ENCODE results near the gene OSMR.

Gene OSMR

DNA sequence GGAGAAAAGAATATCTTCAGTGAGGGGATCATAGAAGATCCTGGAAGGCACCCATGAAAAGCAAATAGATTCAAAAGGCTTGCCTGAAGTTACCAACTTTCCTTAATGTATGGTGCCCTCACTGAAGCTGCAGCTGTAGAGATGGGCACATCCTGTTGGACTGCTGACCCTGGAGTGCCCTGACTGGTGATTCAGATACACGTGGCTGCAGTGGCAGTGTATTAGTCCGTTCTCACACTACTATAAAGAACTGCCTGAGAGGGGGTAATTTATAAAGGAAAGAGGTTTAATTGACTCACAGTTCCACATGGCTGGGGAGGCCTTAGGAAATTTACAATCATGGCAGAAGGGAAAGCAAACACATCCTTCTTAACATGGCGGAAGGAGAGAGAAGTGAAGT, 80.3 kb downstream of the OSMR start:
- no peak for DNase-seq (ENCODE audit: low spot score)
- TF ChIP-seq, protein P1, sequence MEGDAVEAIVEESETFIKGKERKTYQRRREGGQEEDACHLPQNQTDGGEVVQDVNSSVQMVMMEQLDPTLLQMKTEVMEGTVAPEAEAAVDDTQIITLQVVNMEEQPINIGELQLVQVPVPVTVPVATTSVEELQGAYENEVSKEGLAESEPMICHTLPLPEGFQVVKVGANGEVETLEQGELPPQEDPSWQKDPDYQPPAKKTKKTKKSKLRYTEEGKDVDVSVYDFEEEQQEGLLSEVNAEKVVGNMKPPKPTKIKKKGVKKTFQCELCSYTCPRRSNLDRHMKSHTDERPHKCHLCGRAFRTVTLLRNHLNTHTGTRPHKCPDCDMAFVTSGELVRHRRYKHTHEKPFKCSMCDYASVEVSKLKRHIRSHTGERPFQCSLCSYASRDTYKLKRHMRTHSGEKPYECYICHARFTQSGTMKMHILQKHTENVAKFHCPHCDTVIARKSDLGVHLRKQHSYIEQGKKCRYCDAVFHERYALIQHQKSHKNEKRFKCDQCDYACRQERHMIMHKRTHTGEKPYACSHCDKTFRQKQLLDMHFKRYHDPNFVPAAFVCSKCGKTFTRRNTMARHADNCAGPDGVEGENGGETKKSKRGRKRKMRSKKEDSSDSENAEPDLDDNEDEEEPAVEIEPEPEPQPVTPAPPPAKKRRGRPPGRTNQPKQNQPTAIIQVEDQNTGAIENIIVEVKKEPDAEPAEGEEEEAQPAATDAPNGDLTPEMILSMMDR (IDR thresholded peaks at IDR 0.05; ENCODE audit: extremely low read depth, missing control alignments), result no peak

DNA sequence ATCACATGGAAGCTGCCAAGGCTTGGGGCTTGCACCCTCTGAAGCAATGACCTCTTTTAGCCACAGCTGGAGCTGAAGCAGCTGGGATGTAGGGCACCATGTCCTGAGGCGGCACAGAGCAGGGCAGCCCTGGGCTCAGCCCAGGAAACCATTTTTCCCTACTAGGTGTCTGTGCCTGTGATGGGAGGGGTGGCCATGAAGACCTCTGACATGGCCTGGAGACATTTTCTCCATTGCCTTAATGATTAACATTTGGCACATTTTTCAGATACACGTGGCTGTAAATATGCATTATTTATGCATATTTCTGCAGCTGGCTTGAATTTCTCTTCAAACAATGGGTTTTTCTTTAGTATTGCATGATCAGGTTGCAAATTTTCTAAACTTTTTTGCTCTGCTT, 81.7 kb downstream of the OSMR start:
- DNase-seq (ENCODE audit: low spot score), result no peak
- TF ChIP-seq, protein P1 (IDR thresholded peaks at IDR 0.05; ENCODE audit: extremely low read depth, missing control alignments), result no peak

DNA sequence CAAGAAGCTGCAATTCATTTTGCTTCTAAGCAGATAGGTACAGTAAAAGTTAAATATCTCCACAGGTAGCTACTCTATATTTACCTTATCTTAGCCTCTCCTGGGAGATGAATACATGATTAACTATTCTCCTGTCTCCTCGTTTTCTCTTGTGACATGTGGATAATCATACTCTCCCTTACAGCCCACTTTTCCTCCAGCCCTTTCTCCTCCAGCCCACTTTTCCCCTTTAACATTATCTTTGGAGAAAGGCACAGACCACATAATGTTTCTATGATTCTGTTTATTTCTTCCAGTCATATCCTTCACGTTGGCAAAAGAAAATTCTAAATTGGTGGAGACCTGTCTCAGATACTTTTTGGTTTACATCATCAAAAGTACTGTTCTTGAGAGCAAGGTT, 84.0 kb downstream of the OSMR start:
- no peak for DNase-seq (ENCODE audit: low spot score)

DNA sequence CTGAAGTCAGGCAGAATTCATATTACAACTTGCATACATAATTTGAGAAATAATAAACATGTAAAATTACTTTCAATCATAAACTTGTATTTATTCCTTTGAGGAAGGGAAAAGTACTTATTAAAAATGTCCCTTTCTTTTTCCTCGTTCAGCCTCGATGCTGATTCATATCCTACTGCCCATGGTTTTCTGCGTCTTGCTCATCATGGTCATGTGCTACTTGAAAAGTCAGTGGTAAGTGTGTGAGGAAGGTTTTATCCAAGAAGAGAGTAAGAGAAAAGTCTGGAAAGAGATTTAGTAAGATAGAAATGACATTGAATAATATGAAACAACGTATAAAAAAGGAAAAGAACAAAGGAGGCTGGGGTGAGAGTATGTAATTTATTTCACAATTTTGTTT, 85.9 kb downstream of the OSMR start:
- DNase-seq (ENCODE audit: low spot score), result no peak
- TF ChIP-seq, protein P1 (IDR thresholded peaks at IDR 0.05; ENCODE audit: extremely low read depth, missing control alignments), result no peak

More for the DNA sequence above, 84.0 kb downstream of the OSMR start:
- TF ChIP-seq, protein P1 (IDR thresholded peaks at IDR 0.05; ENCODE audit: extremely low read depth, missing control alignments), result no peak

DNA sequence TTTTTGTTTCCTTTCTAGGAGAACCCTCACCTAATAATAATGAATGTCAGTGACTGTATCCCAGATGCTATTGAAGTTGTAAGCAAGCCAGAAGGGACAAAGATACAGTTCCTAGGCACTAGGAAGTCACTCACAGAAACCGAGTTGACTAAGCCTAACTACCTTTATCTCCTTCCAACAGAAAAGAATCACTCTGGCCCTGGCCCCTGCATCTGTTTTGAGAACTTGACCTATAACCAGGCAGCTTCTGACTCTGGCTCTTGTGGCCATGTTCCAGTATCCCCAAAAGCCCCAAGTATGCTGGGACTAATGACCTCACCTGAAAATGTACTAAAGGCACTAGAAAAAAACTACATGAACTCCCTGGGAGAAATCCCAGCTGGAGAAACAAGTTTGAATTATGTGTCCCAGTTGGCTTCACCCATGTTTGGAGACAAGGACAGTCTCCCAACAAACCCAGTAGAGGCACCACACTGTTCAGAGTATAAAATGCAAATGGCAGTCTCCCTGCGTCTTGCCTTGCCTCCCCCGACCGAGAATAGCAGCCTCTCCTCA, 87.1 kb downstream of the OSMR start:
- TF ChIP-seq, protein P1 (IDR thresholded peaks at IDR 0.05; ENCODE audit: extremely low read depth, missing control alignments), result no peak
- DNase-seq (ENCODE audit: low spot score), result no peak

DNA sequence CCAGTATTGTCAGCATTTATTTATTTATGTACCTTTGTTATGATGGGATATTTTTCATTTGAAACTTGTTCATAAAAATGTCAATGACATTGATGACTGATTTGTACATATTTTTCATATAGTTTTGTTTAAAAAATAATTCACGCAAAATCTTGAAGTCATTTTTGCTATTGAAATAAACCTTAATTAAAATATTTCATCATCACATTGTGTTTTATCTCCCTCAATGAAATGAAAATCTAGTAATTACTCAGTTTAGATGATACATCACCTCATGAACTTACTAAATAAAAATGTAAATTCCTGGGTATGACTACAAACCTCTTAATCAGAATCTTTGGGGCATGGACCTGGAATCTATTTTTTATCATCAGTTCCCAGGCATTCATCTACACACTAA, 89.6 kb downstream of the OSMR start:
- TF ChIP-seq, protein P1 (IDR thresholded peaks at IDR 0.05; ENCODE audit: extremely low read depth, missing control alignments), result no peak
- no peak for DNase-seq (ENCODE audit: low spot score)

DNA sequence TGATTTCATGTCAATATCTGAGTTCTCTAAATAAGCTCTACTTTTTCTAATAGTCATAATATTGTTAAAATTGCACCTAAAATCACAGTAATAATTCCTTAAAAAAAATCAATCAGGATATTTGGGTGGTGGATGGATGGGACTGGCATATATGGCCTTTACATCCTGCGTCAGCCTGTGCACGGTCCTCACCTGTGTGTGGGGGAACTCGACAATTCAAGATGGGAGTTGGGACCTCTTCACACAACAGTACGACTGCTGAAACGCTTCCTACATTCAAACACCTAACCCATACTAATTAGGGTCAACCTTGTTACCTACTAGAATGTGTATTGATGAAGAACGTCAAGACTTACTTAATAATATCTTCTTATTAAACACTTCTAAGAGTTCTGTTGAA, 90.5 kb downstream of the OSMR start:
- TF ChIP-seq, protein P1 (IDR thresholded peaks at IDR 0.05; ENCODE audit: extremely low read depth, missing control alignments), result no peak
- no peak for DNase-seq (ENCODE audit: low spot score)

Data from GM20000 (cell line).